ENCODE data around the gene ACOD1.
"Not testable (repeated sequence)": the region's sequence is repeated elsewhere in the genome, so short reads cannot be mapped to it uniquely, and the experiment has no call there.

Gene ACOD1

GRCh38 chr13:76912476-76912875, 35.8 kb upstream of the ACOD1 start:
- Histone ChIP-seq H3F3A (ENCODE audit: insufficient read depth) (no peaks in the 10 kb centered on the region), H4K20me1 (ENCODE audit: low read depth, low read length) (no peaks in the 10 kb centered on the region), H3K36me3 (ENCODE audit: low read length) (no peaks in the 10 kb centered on the region)

GRCh38 chr13:76913898-76914297, 34.4 kb upstream of the ACOD1 start:
- Histone ChIP-seq H3K27me3 (ENCODE audit: low read length) (no peaks in the 10 kb centered on the region), H3K4me3 (ENCODE audit: insufficient read depth, low read length, poor library complexity, severe bottlenecking) (no peak overlapping the region), H3K79me2 (ENCODE audit: insufficient read depth, low read length) (no peaks in the 10 kb centered on the region), H3K9me3 (ENCODE audit: insufficient read depth, low read length) (no peaks in the 10 kb centered on the region), H4K20me1 (ENCODE audit: low read depth, low read length) (no peaks in the 10 kb centered on the region), H3K27ac (ENCODE audit: low read depth, low read length) (no peak overlapping the region), H3K9me2 (replicated peaks; ENCODE audit: insufficient read depth, low read length) (no peaks in the 10 kb centered on the region), H3K4me2 (ENCODE audit: low read depth, low read length, poor library complexity, severe bottlenecking) (no peak overlapping the region), H3K9ac (ENCODE audit: low read length) (no peak overlapping the region), H2AFZ (ENCODE audit: low read depth, low read length, severe bottlenecking) (no peak overlapping the region), H3F3A (ENCODE audit: insufficient read depth) (no peaks in the 10 kb centered on the region), H3K36me3 (ENCODE audit: low read length) (no peaks in the 10 kb centered on the region)
- TF ChIP-seq EZH2phosphoT487 (conservative IDR thresholded peaks at IDR 0.05; ENCODE audit: low read length) (no peak), CTCF (IDR thresholded peaks at IDR 0.05; ENCODE audit: insufficient read depth, low read length, poor library complexity, severe bottlenecking) (no peak)

More at GRCh38 chr13:76912476-76912875, 35.8 kb upstream of the ACOD1 start:
- Histone ChIP-seq H2AFZ (ENCODE audit: low read depth, low read length, severe bottlenecking) (no peak overlapping the region), H3K9me2 (replicated peaks; ENCODE audit: insufficient read depth, low read length) (no peaks in the 10 kb centered on the region), H3K4me2 (ENCODE audit: low read depth, low read length, poor library complexity, severe bottlenecking) (no peak overlapping the region), H3K79me2 (ENCODE audit: insufficient read depth, low read length) (no peaks in the 10 kb centered on the region), H3K9ac (ENCODE audit: low read length) (no peak overlapping the region), H3K27ac (ENCODE audit: low read depth, low read length) (no peak overlapping the region), H3K9me3 (ENCODE audit: insufficient read depth, low read length) (no peaks in the 10 kb centered on the region), H3K4me3 (ENCODE audit: insufficient read depth, low read length, poor library complexity, severe bottlenecking) (no peak overlapping the region), H3K27me3 (ENCODE audit: low read length) (no peaks in the 10 kb centered on the region)
- no peak for TF ChIP-seq EZH2phosphoT487 (conservative IDR thresholded peaks at IDR 0.05; ENCODE audit: low read length)
- TF ChIP-seq CTCF (IDR thresholded peaks at IDR 0.05; ENCODE audit: insufficient read depth, low read length, poor library complexity, severe bottlenecking) = no peak

GRCh38 chr13:76917095-76917494, 31.2 kb upstream of the ACOD1 start:
- no peaks in the 10 kb centered on the region for H3K27me3 ChIP-seq (ENCODE audit: low read length)
- H3K9me3 ChIP-seq (ENCODE audit: insufficient read depth, low read length) = no peaks in the 10 kb centered on the region
- no peak overlapping the region for H3K4me2 ChIP-seq (ENCODE audit: low read depth, low read length, poor library complexity, severe bottlenecking)
- no peaks in the 10 kb centered on the region for H3K79me2 ChIP-seq (ENCODE audit: insufficient read depth, low read length)
- no peak overlapping the region for H3K27ac ChIP-seq (ENCODE audit: low read depth, low read length)
- H3K9me2 ChIP-seq (replicated peaks; ENCODE audit: insufficient read depth, low read length) = no peaks in the 10 kb centered on the region
- TF ChIP-seq EZH2phosphoT487 (conservative IDR thresholded peaks at IDR 0.05; ENCODE audit: low read length) = no peak
- TF ChIP-seq CTCF (IDR thresholded peaks at IDR 0.05; ENCODE audit: insufficient read depth, low read length, poor library complexity, severe bottlenecking) = no peak
- no peaks in the 10 kb centered on the region for H4K20me1 ChIP-seq (ENCODE audit: low read depth, low read length)
- H2AFZ ChIP-seq (ENCODE audit: low read depth, low read length, severe bottlenecking) = no peak overlapping the region
- no peak overlapping the region for H3K9ac ChIP-seq (ENCODE audit: low read length)
- H3K36me3 ChIP-seq (ENCODE audit: low read length) = no peaks in the 10 kb centered on the region
- H3K4me3 ChIP-seq (ENCODE audit: insufficient read depth, low read length, poor library complexity, severe bottlenecking) = no peak overlapping the region
- no peaks in the 10 kb centered on the region for H3F3A ChIP-seq (ENCODE audit: insufficient read depth)

GRCh38 chr13:76917755-76918481, 30.4 kb upstream of the ACOD1 start:
- H3K27ac ChIP-seq (ENCODE audit: low read depth, low read length); H3F3A ChIP-seq (ENCODE audit: insufficient read depth); H3K4me2 ChIP-seq (ENCODE audit: low read depth, low read length, poor library complexity, severe bottlenecking); H3K27me3 ChIP-seq (ENCODE audit: low read length); H3K4me3 ChIP-seq (ENCODE audit: insufficient read depth, low read length, poor library complexity, severe bottlenecking); H4K20me1 ChIP-seq (ENCODE audit: low read depth, low read length); H2AFZ ChIP-seq (ENCODE audit: low read depth, low read length, severe bottlenecking); H3K9me3 ChIP-seq (ENCODE audit: insufficient read depth, low read length); H3K36me3 ChIP-seq (ENCODE audit: low read length); H3K9ac ChIP-seq (ENCODE audit: low read length); H3K9me2 ChIP-seq (replicated peaks; ENCODE audit: insufficient read depth, low read length); H3K79me2 ChIP-seq (ENCODE audit: insufficient read depth, low read length): not testable (repeated sequence)
